Activated T-helper 2 cell treated with anti-CD3 and anti-CD28 coated beads, Interferon-gamma antibody, Interleukin-2, Interleukin-4, amounts not matched to agents 10 μg/mL and 5 μg/mL and 100 μg/mL, durations not matched to agents 14 hours and 24 hours and 36 hours (primary cell): Measurements from ENCODE around the gene EPHB4. TPM values are rescaled to one million over a fixed set of nuclear protein-coding genes. Genes with fewer than 3 reads are reported as not detected.
A peak's percentile ranks its signal among the peaks of the same experiment; 100 is the strongest.

Experiments
- DNase-seq: peaks from one replicate; pipeline ENCODE4 v3.0.0; 2021; ENCODE audit warnings: low spot score
- H3K27ac Mint-ChIP-seq: one replicate; pipeline ENCODE4 v1.8.0; 2021; ENCODE audit warnings: mixed read lengths
- H3K27me3 Mint-ChIP-seq: one replicate; pipeline ENCODE4 v1.8.0; 2021; ENCODE audit warnings: low read depth, mixed read lengths
- H3K36me3 Mint-ChIP-seq: one replicate; pipeline ENCODE4 v1.8.0; 2021; ENCODE audit warnings: low read depth, mixed read lengths
- H3K4me1 Mint-ChIP-seq: one replicate; pipeline ENCODE4 v1.8.0; 2021; ENCODE audit warnings: low read depth, mixed read lengths
- H3K4me3 Mint-ChIP-seq: one replicate; pipeline ENCODE4 v1.8.0; 2021; ENCODE audit warnings: low read depth, mild to moderate bottlenecking, moderate library complexity, mixed read lengths
- H3K9me3 Mint-ChIP-seq: one replicate; pipeline ENCODE4 v1.8.0; 2021; ENCODE audit warnings: mixed read lengths
- intact Hi-C: fragments of 100-400 bp; cut with micrococcal nuclease; formaldehyde crosslinking; loops from one replicate; pipeline ENCODE4 v1.15.1; 2023
- total RNA-seq: library from RNA; stranded (reverse); gene quantifications from 2 replicates; pipeline ENCODE4 v1.2.3, GENCODE V29; 2022

Gene EPHB4
- total RNA-seq, result 2.1 and 2.4 TPM in 2 replicates

DNA sequence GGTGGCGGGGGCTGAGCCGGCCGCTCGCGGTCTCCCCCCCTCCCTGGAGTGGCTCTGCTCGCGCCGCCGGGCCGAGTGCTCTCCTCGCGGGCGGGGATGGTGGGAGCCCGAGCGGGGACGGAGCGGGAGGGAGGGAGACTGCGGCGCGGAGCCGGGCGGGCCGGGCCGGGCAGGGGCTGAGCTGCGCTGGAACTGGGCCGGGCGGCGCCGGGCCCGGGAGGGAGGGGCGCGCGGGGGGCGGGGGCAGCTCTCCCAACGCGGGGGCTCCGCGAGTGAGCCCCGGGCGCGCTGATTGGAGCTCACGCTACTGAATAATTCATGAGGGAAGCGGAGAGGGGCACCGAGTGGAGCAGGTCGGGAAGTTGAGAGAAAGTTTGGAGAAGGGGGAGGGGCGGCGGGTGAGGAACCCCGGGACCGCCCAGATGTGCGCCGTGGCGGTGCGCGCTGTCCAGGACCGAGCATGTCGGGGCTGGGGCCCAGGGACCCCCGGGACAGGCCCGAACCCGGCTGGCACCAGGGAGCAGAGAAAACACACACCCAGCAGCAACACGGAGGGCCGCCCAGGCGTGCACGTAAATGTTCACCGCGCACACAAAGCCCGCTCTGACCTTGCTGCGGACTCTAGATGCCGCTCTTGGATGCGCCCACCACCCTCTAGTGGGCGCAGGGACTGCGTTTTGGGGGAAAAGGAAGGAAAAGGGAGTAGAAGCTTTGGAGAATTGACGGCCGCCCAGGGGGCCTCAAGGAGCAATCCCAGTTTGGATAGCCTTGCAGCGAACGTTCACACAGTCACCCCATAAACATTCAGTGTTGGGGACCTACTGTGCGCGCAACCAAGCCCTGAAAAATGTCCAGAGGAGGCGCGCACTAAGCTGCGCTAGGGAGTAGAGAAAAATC is at the start of gene EPHB4:
EPHB4 (minus strand) TSS at position 194 of the 897 bp plus-strand sequence. CDS start 493 bp downstream, outside the sequence.
- H3K27me3 Mint-ChIP-seq, result peaks cover 43% of the 10 kb centered on the region
- H3K4me1 Mint-ChIP-seq, result peaks cover 7% of the 10 kb centered on the region
- H3K27ac Mint-ChIP-seq, result no peak within 1 kb of the TSS
- no peaks in the 10 kb centered on the region for H3K36me3 Mint-ChIP-seq
- intact Hi-C loops, result no loop called here
- H3K4me3 Mint-ChIP-seq, result peak within 1 kb of the TSS; percentile 33
- DNase-seq, result no peak
- no peaks in the 10 kb centered on the region for H3K9me3 Mint-ChIP-seq

GRCh38 chr7:100875356-100875751 is 48.0 kb upstream of the EPHB4 start:
- DNase-seq, result no peak
- Mint-ChIP-seq H3K4me3 (peak overlapping the region; percentile 96), H3K4me1 (peaks cover 31% of the 10 kb centered on the region), H3K27me3 (no peaks in the 10 kb centered on the region), H3K27ac (peak overlapping the region; percentile 94), H3K36me3 (peaks cover 82% of the 10 kb centered on the region), H3K9me3 (no peaks in the 10 kb centered on the region)
- intact Hi-C loops, result loop anchor here (1.0 to 10.0 kb wide), 3 partner anchors 12 to 291 kb away; partner anchors contain the start of genes FBXO24 and LRCH4

DNA sequence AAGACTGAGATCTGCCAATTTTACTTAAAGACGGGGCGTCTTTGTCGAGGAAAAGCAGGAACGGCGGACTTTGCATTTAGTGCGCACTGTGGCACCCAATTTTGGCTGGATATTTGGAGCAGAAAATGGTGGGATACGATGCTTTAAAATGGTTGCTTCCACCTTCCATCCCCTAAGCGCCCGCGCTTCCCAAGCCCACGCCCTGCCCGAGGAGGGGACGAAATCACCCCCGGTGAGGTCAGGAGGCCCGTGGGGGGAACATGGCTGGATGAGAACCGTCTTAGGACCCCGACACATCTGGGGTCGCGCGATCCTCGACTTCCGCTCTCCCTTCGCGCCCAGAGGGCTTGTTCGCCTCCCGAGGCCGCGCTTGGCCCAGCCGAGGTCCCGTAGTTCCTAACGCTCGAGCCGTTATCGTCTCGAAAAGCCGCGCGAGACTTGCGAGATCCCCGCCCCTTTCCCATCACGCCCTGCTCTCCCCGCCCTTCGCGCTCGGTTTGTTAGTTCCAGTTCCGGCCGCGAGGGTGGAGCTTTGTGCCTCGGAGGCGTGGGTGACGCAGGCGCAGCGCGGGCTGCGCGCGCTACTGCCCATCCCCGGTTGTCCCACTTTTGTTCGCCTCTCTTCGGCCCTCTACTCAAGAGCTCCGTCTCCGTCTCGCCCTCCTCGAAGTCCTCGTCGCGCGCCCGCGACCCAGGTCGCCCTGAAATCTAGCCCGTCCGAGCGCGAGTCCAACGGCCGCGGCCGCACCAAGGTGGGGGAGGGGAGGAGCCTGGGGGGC is 47.4 kb upstream of the EPHB4 start, which contains the start of gene SRRT:
SRRT (plus strand) TSS at position 527 of the 779 bp plus-strand sequence. CDS start 488 bp downstream, outside the sequence.
- Mint-ChIP-seq H3K4me3 (peak within 1 kb of the TSS; percentile 96), H3K4me1 (peaks cover 28% of the 10 kb centered on the region), H3K27me3 (no peaks in the 10 kb centered on the region)

DNA sequence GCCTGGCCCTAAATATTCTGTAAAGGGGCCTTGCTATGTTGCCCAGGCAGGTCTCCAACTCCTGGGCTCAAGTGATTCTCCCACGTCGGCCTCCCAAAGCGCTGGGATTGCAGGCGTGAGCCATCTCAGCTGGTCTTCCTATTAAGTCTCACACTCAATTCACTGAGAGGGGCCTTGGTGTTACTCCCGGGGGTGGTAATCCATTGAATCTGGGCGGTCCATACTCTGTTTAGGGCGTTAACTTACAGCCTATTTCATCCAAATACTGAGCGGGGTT is 46.9 kb upstream of the EPHB4 start:
- intact Hi-C loops, result loop anchor here (10.0 kb wide), 1 partner anchor 289 kb away; the partner anchor contains the start of genes FBXO24 and LRCH4
- no peaks in the 10 kb centered on the region for H3K27me3 Mint-ChIP-seq
- H3K9me3 Mint-ChIP-seq, result no peaks in the 10 kb centered on the region
- peaks cover 72% of the 10 kb centered on the region for H3K36me3 Mint-ChIP-seq
- no peak for DNase-seq
- peaks cover 27% of the 10 kb centered on the region for H3K4me1 Mint-ChIP-seq
- H3K4me3 Mint-ChIP-seq, result peak overlapping the region; percentile 96
- peak overlapping the region; percentile 94 for H3K27ac Mint-ChIP-seq

More for the DNA sequence above, 47.4 kb upstream of the EPHB4 start, which contains the start of gene SRRT:
- H3K27ac Mint-ChIP-seq, result peak within 1 kb of the TSS; percentile 94
- intact Hi-C loops, result loop anchor here (1.0 to 10.0 kb wide), 3 partner anchors 13 to 290 kb away; partner anchors contain the start of genes FBXO24 and LRCH4
- H3K36me3 Mint-ChIP-seq, result peaks cover 77% of the 10 kb centered on the region
- no peaks in the 10 kb centered on the region for H3K9me3 Mint-ChIP-seq
- DNase-seq, result peak; percentile 98

- intact Hi-C loops, result loop anchor here (10.0 kb wide), 1 partner anchor 289 kb away; the partner anchor contains the start of genes FBXO24 and LRCH4
- Mint-ChIP-seq H3K9me3 (no peaks in the 10 kb centered on the region), H3K4me3 (peak overlapping the region; percentile 96), H3K4me1 (peaks cover 25% of the 10 kb centered on the region), H3K36me3 (peaks cover 68% of the 10 kb centered on the region), H3K27ac (peak overlapping the region; percentile 94), H3K27me3 (no peaks in the 10 kb centered on the region)
- DNase-seq, result no peak
Observed at GRCh38 chr7:100873599-100874299, 46.4 kb upstream of the EPHB4 start.

- Mint-ChIP-seq H3K9me3 (no peaks in the 10 kb centered on the region), H3K4me3 (peak overlapping the region; percentile 94), H3K27ac (peak overlapping the region; percentile 93), H3K27me3 (no peaks in the 10 kb centered on the region), H3K36me3 (peaks cover 34% of the 10 kb centered on the region), H3K4me1 (peaks cover 8% of the 10 kb centered on the region)
- DNase-seq, result no peak
- intact Hi-C loops, result no loop called here
Observed at GRCh38 chr7:100867776-100868485, 40.6 kb upstream of the EPHB4 start.

DNA sequence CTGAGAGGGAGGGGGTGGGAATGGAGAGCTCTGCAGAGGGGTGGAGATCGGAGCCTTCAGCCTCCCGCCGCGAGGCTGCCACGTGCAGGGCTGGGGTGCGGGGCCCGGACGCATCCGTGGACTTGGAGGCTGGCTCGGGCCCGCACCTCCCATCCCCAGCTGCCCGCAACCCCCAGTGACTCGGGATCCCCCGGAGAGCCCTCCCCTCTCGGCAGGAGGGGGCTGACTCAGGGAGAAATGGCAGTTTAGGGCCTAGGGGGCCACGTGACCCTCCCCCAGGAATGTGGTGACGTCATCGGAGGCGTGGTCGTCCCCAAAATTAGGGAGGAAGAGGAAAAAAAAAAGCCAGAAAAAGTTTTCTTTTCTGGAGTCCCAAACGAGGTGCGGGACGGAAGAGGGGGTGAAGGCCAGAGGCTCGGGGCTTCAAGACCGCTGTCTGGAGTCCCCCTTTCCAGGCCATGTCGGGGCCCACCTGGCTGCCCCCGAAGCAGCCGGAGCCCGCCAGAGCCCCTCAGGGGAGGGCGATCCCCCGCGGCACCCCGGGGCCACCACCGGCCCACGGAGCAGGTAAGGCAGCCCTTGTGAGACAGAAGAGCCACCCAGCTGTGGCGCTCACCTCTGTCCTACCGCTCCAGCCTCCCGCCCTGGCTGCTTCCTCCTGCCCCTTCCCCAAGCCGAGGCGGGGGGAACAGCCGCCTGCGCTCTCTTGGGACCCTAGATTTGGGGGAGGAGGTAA is 39.9 kb upstream of the EPHB4 start, which contains the start of gene TRIP6:
TRIP6 (plus strand) TSS at position 348 of the 736 bp plus-strand sequence; CDS start at position 459, 111 bp downstream.
- Mint-ChIP-seq H3K4me1 (peaks cover 8% of the 10 kb centered on the region), H3K36me3 (peaks cover 36% of the 10 kb centered on the region), H3K4me3 (peak within 1 kb of the TSS; percentile 94), H3K27me3 (no peaks in the 10 kb centered on the region), H3K9me3 (no peaks in the 10 kb centered on the region), H3K27ac (peak within 1 kb of the TSS; percentile 93)
- intact Hi-C loops, result no loop called here
- DNase-seq, result peak; percentile 46

DNA sequence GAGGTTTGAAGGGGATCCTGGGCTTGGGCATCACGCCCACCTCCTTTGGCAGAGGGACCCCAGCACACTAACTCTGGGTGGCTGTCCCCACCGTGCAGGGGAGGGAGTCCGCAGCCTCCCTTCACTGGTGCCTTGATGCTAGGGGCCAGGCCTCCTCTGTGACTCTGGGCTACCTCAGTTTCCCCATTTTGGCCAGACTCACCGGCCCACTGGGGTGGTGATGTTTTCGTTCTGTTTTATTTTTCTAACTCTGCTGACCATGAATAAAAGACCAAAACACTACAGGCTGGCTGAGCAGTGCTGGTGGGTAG is 39.4 kb upstream of the EPHB4 start:
- Mint-ChIP-seq H3K9me3 (no peaks in the 10 kb centered on the region), H3K36me3 (peaks cover 38% of the 10 kb centered on the region), H3K27me3 (no peaks in the 10 kb centered on the region), H3K4me1 (peaks cover 8% of the 10 kb centered on the region), H3K4me3 (peak overlapping the region; percentile 94), H3K27ac (peak overlapping the region; percentile 93)
- no peak for DNase-seq
- intact Hi-C loops, result no loop called here

DNA sequence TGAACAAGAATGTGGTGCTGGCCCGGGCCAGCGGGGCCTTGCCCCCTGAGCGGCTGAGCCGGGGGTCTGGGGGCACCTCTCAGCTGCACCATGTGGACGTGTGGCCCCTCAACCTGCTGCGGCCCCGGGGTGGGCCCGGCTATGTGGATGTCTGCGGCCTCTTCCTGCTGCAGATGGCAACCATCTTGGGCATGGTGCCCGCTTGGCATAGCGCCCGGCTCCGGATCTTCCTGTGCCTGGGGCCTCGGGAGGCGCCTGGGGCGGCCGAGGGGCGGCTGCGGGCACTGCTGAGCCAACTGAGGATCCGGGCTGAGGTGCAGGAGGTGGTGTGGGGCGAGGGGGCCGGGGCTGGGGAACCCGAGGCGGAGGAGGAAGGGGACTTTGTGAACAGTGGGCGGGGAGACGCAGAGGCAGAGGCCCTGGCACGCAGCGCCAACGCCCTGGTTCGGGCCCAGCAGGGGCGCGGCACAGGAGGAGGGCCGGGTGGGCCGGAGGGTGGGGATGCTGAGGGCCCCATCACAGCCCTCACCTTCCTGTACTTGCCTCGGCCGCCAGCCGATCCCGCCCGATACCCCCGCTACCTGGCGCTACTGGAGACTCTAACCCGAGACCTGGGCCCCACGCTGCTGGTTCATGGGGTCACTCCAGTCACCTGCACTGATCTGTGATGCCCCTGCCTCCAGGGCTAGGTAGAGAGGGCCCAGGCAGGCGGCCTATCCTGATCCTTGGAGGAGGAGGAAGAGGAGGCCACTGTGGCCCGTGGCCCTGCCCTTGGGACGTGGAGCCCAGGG is 38.8 kb upstream of the EPHB4 start:
- intact Hi-C loops, result no loop called here

DNA sequence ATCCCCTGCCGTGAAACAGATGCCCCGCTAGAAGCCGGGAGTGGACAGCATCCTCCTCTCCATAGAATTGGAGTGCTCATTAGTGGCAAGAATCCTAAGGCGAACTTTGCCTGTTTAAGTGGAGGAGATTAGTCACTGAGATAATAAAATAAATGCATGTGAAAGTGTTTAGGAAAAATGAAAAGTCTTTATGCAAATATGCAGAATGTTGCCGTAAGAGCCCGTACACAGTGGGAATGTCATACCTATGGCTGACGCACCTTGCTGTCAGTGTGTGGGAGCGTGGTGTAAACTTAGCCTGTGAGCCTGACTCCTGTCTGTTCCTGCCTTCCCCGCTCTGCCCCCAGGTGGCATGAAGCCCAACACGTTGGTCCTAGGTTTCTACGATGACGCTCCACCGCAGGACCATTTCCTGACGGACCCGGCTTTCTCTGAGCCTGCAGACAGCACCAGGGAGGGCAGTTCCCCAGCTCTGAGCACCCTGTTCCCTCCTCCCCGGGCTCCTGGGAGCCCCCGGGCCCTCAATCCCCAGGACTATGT is 38.1 kb upstream of the EPHB4 start:
- Mint-ChIP-seq H3K4me3 (peak overlapping the region; percentile 4), H3K27me3 (no peaks in the 10 kb centered on the region), H3K27ac (no peak overlapping the region), H3K4me1 (peaks cover 8% of the 10 kb centered on the region), H3K9me3 (no peaks in the 10 kb centered on the region), H3K36me3 (peaks cover 34% of the 10 kb centered on the region)
- intact Hi-C loops, result no loop called here
- DNase-seq, result no peak

More for the DNA sequence above, 38.8 kb upstream of the EPHB4 start:
- Mint-ChIP-seq H3K9me3 (no peaks in the 10 kb centered on the region), H3K4me1 (peaks cover 8% of the 10 kb centered on the region), H3K27ac (peak overlapping the region; percentile 93), H3K4me3 (peak overlapping the region; percentile 94), H3K27me3 (no peaks in the 10 kb centered on the region), H3K36me3 (peaks cover 33% of the 10 kb centered on the region)
- DNase-seq, result no peak
